Activated CD8-positive, alpha-beta memory T cell treated with anti-CD3 and anti-CD28 coated beads for 4 hours (primary cell): ENCODE results near the gene SGMS2.
A peak's percentile ranks its signal among the peaks of the same experiment; 100 is the strongest.
"Not testable (repeated sequence)": the region's sequence is repeated elsewhere in the genome, so short reads cannot be mapped to it uniquely, and the experiment has no call there.

Experiments used
- DNase-seq, 2 donors: peaks; one replicate each; pipeline ENCODE4 v3.0.0-alpha.2; 2020; ENCODE audit warnings: low read depth in 2 of 2

The SGMS2 gene

DNA sequence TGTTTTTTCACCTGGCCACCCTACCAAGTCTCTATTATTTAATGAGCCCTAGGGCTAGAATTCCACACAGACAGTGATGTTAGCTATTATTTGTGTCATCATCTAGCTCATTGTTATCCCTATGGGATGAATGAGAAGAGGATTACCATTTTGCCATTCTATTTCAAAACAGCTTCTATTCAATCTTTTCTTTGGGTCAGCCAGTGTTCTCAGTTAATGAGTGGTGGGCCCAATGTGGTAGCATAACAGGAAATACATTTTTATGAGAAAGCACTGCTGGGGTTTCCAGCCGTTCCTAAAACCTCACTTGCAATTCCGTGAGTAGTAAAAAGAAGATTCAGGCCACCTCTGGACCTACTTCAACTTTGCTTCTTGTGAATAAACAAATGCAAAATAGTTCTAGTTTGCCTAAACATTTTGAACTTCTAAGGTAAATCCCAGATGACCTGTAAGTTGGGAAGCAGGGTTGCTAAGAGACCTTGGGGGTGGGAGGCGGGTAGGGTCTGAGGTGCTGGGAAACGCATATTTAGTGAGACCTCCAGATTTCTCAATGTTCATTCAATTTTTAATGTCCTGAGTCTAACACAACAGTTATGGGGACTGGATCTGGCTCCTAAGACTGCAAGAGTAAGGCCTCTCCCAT lies 81.8 kb downstream of the SGMS2 start:
- no peak for DNase-seq

GRCh38 chr4:107908377-107908776 lies 83.6 kb downstream of the SGMS2 start:
- no peak for DNase-seq

GRCh38 chr4:107913283-107913899 lies 88.7 kb downstream of the SGMS2 start:
- DNase-seq: no peak

DNA sequence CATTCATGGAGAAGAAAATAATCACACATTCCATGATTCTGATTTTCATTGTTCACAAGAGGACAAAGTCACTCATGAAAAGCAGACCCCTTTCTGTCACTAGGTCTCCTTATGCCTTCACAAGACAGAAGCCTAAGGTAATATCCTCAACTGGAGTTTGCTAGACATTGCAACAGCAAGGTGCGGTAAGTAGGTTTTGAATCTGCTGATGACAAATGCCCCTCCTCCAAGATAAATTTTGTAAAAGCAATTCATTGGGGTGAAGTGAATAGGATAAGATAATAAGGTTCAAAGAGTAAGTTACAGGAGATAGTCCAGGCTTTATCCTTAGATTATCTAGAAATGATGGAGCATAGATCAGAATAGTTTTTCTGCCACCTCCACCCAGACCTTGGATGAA lies 90.5 kb downstream of the SGMS2 start:
- DNase-seq: no peak

DNA sequence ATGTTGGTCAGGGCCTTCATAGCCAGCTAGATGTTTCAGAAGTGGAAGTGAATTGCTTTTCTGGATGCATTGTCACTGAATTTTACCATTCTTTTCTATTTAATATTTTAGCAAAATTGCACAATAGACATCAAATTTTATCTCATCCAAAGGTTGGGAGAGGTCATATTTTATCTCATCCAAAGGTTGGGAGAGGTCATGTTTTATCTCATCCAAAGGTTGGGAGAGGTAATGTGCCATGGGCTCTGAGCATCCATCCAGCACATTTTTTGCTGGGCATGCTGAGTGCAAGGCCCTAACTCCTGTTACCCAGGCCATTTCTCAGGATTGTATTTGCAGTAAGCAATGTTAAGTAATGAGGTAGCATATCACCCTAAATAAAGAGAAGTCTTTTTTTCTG lies 91.9 kb downstream of the SGMS2 start:
- DNase-seq: no peak

DNA sequence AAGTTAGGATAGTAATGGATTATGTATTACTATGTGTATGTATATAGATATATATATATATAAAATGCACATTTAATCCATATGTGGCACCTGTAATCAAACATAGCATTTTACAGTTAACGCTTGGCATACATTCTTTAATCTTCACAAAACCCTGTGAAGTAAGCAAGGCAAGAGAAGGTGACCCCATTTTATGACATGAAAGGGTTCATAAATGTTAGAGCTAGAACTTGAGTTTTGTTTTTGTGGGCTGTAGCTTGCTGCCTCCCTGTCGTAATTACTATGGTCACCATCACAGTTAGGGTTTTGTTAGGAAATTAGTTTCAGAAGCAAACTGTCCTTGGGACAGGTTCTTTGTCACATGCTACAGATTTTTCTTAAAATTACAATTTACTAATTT lies 92.8 kb downstream of the SGMS2 start:
- DNase-seq: no peak

- DNase-seq: no peak
Measured at GRCh38 chr4:107922486-107923473, 98.0 kb downstream of the SGMS2 start.

- not testable (repeated sequence) for DNase-seq
Measured at GRCh38 chr4:107925713-107926112, 101.0 kb downstream of the SGMS2 start.

GRCh38 chr4:107926875-107927274 lies 102.1 kb downstream of the SGMS2 start:
- not testable (repeated sequence) for DNase-seq

GRCh38 chr4:107930821-107931774 lies 106.4 kb downstream of the SGMS2 start, which contains the start of gene CYP2U1:
Gene CYP2U1 (plus strand): TSS chr4:107931549. CDS start chr4:107931644, 95 bp downstream.
- DNase-seq: peak; percentile 58

GRCh38 chr4:107931775-107932321 lies 107.1 kb downstream of the SGMS2 start:
- DNase-seq: peak in 1 of 2 donors; percentile 5

DNA sequence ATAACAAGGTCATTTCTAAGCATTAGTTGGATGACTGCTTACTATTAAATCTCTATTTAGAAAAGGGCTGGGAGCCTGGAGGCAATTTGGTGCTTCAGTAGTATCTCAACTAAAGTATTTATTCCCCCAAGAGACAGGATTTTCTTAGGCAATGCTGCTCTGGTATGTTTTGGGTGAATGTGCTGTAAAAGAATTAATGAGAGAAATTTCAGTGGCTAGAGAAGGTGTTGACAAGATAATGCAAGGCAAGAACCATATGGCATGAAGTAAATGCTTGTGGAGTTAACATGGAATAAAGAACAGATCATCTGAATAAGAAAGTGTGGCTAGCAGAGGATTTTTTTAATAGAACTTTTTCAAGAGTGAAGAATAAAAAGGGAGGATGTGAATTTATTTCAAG lies 110.5 kb downstream of the SGMS2 start:
- no peak for DNase-seq

DNA sequence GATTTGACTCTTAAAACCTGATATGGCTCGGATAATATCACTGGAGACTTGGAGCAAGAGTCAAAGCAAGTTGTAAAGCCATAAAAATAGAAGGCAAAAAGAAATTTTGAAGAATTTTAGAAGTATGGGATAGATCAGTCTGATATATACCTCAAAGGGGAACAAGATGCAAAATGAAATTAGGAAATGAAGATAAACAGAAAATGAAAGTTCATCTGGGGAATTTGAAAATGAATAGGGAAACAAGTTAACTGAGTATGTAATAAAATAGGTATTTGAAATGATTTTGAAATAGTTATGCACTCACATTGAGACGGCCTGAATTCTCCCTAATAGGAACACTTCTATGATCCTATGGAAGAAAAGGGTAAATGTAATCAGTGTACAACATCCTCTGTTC lies 112.3 kb downstream of the SGMS2 start:
- no peak for DNase-seq

GRCh38 chr4:107939307-107939706 lies 114.6 kb downstream of the SGMS2 start:
- DNase-seq: no peak

GRCh38 chr4:107945809-107946208 lies 121.1 kb downstream of the SGMS2 start:
- no peak for DNase-seq

DNA sequence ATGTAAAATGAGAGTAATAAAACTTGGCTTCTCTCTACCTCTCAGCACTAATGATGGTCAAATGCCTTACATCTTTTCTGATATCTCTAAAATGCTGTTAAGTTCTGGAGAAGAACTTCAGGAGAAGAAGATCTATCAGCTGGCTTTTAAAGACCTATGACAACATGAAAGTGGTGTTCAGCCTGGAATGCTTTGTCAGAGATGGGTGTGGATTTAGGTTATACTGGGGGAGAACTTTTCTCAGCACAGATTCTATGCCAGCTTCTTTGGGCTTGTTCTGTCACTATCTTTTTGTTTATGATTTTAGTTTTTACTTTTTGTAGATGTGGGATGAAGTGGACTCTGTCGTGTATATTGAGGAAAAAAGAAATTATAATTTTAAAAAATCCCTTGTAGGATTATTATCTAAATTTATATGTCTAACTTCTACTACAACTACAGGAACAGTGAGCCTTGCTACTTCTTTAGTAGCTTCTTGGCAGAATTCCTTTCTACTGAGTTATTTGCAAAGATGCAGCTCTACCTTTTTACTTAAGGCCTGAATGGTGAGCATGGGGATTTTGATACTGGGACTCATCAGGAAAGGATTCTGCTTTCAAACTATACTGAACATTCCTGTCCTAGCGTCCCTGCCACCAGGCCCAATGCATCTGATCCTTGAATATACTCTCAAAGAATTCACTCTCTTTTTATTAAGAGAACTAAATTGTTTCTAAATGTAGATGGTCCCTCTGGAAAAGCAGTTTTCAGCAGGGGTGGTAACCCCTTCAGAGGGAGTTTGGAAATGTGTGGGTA lies 126.2 kb downstream of the SGMS2 start:
- no peak for DNase-seq

- no peak for DNase-seq
Measured at GRCh38 chr4:107951551-107951950, 126.8 kb downstream of the SGMS2 start.

GRCh38 chr4:107956011-107956410 lies 131.3 kb downstream of the SGMS2 start:
- DNase-seq: no peak
